Vagina (tissue), 2 donors: Measurements from ENCODE around the gene MYO1H. TPM values are rescaled to one million over a fixed set of nuclear protein-coding genes. Genes with fewer than 3 reads are reported as not detected.
A peak's percentile ranks its signal among the peaks of the same experiment; 100 is the strongest.

Experiments
- DNase-seq, 2 donors: peaks; one replicate each; pipeline ENCODE4 v3.0.0-alpha.2; 2017; ENCODE audit errors: extremely low spot score in 2 of 2
- H3K27ac ChIP-seq: fragments of 200-600 bp; sonication (generic); one replicate; pipeline ENCODE4 v1.5.1; 2019
- H3K27me3 ChIP-seq: fragments of 200-600 bp; sonication (generic); one replicate; pipeline ENCODE4 v1.5.1; 2019
- H3K36me3 ChIP-seq, 2 donors: fragments of 200-600 bp; sonication (generic); one replicate each; pipeline ENCODE4 v1.5.1; 2017 to 2019
- H3K4me1 ChIP-seq: fragments of 200-600 bp; sonication (generic); one replicate; pipeline ENCODE4 v1.5.1; 2019
- H3K4me3 ChIP-seq, 2 donors: fragments of 200-600 bp; sonication (generic); 1 replicate in 1 of 2; 2 replicates in 1 of 2; pipeline ENCODE4 v1.5.1; 2016 to 2019
- H3K9me3 ChIP-seq: fragments of 200-600 bp; sonication (generic); one replicate; pipeline ENCODE4 v1.5.1; 2019
- CTCF ChIP-seq, 3 experiments: fragments of 450-650 bp in 2 of 3; fragments of 200-600 bp in 1 of 3; sonication (generic) in 1 of 3; IDR thresholded peaks; one replicate each; pipeline ENCODE4 v1.5.1; 2017 to 2019; ENCODE audit warnings: antibody characterized with exemption in 3 of 3, mild to moderate bottlenecking in 2 of 3, moderate library complexity in 2 of 3
- POLR2A ChIP-seq, 2 donors: fragments of 450-650 bp; IDR thresholded peaks; one replicate each; pipeline ENCODE4 v1.6.1; 2017; ENCODE audit warnings: antibody characterized with exemption in 2 of 2, mild to moderate bottlenecking in 2 of 2, moderate library complexity in 2 of 2
- POLR2AphosphoS5 ChIP-seq, 2 donors: sonication (generic); formaldehyde crosslinking; IDR thresholded peaks; one replicate each; pipeline ENCODE4 v1.9.0; 2017; ENCODE audit warnings: antibody characterized with exemption in 2 of 2, mild to moderate bottlenecking in 2 of 2, low read depth in 1 of 2; ENCODE audit not compliant: insufficient read depth in 1 of 2
- intact Hi-C: fragments of 100-400 bp; cut with DNase I; formaldehyde crosslinking; loops from one replicate; pipeline ENCODE4 v1.15.1; 2023
- total RNA-seq: library from RNA; depleted of rRNA; stranded (reverse); fragments of >200 nt; gene quantifications from one replicate; pipeline ENCODE4 v1.2.3, GENCODE V29; 2016

MYO1H gene
- total RNA-seq, 1 donor from 2014 or later = not detected

GRCh38 chr12:109430244-109430643 lies 82.5 kb downstream of the MYO1H start:
- no peak for DNase-seq
- no peaks in the 10 kb centered on the region for H3K27me3 ChIP-seq
- H3K27ac ChIP-seq = no peak overlapping the region
- no peak overlapping the region for H3K4me3 ChIP-seq
- H3K9me3 ChIP-seq = no peaks in the 10 kb centered on the region
- intact Hi-C loops = no loop called here
- H3K36me3 ChIP-seq = no peaks in the 10 kb centered on the region
- TF ChIP-seq POLR2A (IDR thresholded peaks at IDR 0.05) (no peak), POLR2AphosphoS5 (IDR thresholded peaks at IDR 0.05; ENCODE audit: insufficient read depth in 1 of 2, low read depth in 1 of 2) (no peak), CTCF (IDR thresholded peaks at IDR 0.05) (no peak)
- H3K4me1 ChIP-seq = no peaks in the 10 kb centered on the region

GRCh38 chr12:109432431-109432830 lies 84.7 kb downstream of the MYO1H start:
- DNase-seq = no peak
- H3K27ac ChIP-seq = no peak overlapping the region
- H3K36me3 ChIP-seq = no peaks in the 10 kb centered on the region
- TF ChIP-seq CTCF (IDR thresholded peaks at IDR 0.05) = no peak
- no peak for TF ChIP-seq POLR2A (IDR thresholded peaks at IDR 0.05)
- TF ChIP-seq POLR2AphosphoS5 (IDR thresholded peaks at IDR 0.05; ENCODE audit: insufficient read depth in 1 of 2, low read depth in 1 of 2) = no peak
- H3K4me1 ChIP-seq = no peaks in the 10 kb centered on the region
- intact Hi-C loops = no loop called here
- H3K27me3 ChIP-seq = no peaks in the 10 kb centered on the region
- H3K4me3 ChIP-seq = no peak overlapping the region
- no peaks in the 10 kb centered on the region for H3K9me3 ChIP-seq

GRCh38 chr12:109432842-109433304 lies 85.2 kb downstream of the MYO1H start:
- Histone ChIP-seq H3K27me3 (no peaks in the 10 kb centered on the region), H3K4me1 (no peaks in the 10 kb centered on the region), H3K36me3 (no peaks in the 10 kb centered on the region), H3K4me3 (no peak overlapping the region), H3K27ac (peak overlapping the region; percentile 2), H3K9me3 (no peaks in the 10 kb centered on the region)
- DNase-seq = peak in 1 of 2 donors; percentile 92
- intact Hi-C loops = no loop called here
- TF ChIP-seq CTCF (IDR thresholded peaks at IDR 0.05) = peak; percentile 42 to 62 (median 51)
- TF ChIP-seq POLR2A (IDR thresholded peaks at IDR 0.05) = no peak
- TF ChIP-seq POLR2AphosphoS5 (IDR thresholded peaks at IDR 0.05; ENCODE audit: insufficient read depth in 1 of 2, low read depth in 1 of 2) = no peak

GRCh38 chr12:109433618-109434017 lies 85.9 kb downstream of the MYO1H start:
- Histone ChIP-seq H3K4me1 (no peaks in the 10 kb centered on the region), H3K27me3 (no peaks in the 10 kb centered on the region), H3K27ac (no peak overlapping the region), H3K36me3 (no peaks in the 10 kb centered on the region), H3K9me3 (no peaks in the 10 kb centered on the region), H3K4me3 (no peak overlapping the region)
- TF ChIP-seq CTCF (IDR thresholded peaks at IDR 0.05) = no peak
- TF ChIP-seq POLR2AphosphoS5 (IDR thresholded peaks at IDR 0.05; ENCODE audit: insufficient read depth in 1 of 2, low read depth in 1 of 2) = no peak
- no peak for TF ChIP-seq POLR2A (IDR thresholded peaks at IDR 0.05)
- intact Hi-C loops = no loop called here
- DNase-seq = no peak

GRCh38 chr12:109434582-109434981 lies 86.9 kb downstream of the MYO1H start:
- Histone ChIP-seq H3K9me3 (no peaks in the 10 kb centered on the region), H3K4me1 (no peaks in the 10 kb centered on the region), H3K36me3 (no peaks in the 10 kb centered on the region), H3K27me3 (no peaks in the 10 kb centered on the region), H3K27ac (no peak overlapping the region), H3K4me3 (no peak overlapping the region)
- intact Hi-C loops = no loop called here
- TF ChIP-seq POLR2AphosphoS5 (IDR thresholded peaks at IDR 0.05; ENCODE audit: insufficient read depth in 1 of 2, low read depth in 1 of 2) (no peak), CTCF (IDR thresholded peaks at IDR 0.05) (no peak), POLR2A (IDR thresholded peaks at IDR 0.05) (no peak)
- DNase-seq = no peak
